ENCODE measurements around the gene GLI3.

GRCh38 chr7:41928781-41929180 lies 308.2 kb downstream of the GLI3 start:
- TF ChIP-seq EZH2phosphoT487 (IDR thresholded peaks at IDR 0.05; ENCODE audit: insufficient read depth, low read depth) (no peak), EZH2 (IDR thresholded peaks at IDR 0.05; ENCODE audit: insufficient read depth, poor library complexity, severe bottlenecking) (no peak)

All from GM23248 (cell line).